ENCODE data around the gene ABHD11. TPM values are rescaled to one million over a fixed set of nuclear protein-coding genes. Genes with fewer than 3 reads are reported as not detected.

ABHD11 gene
- total RNA-seq, 1 experiment from 2014 or later = 67.7 TPM

DNA sequence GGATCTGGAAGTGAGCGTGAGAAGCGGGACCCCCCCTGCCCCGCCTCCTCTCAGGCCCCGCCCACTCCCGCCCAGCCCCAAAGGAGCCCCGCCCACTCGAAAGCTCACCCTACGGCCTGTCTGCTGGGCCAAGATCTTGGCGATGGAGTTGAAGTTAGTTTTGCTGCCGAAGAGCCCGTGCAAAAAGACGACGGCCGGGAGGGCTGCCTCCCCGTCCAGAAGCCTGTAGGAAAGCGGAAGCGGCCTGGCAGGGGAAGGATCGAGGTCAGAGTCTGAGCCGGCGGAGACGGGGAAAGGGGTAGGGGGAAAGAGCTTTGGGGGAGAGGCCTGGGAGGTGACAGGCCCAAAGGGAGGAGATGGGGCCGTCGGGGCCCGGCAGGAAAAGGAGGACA is 386 bp downstream of the ABHD11 start:
- H3K4me1 Mint-ChIP-seq (ENCODE audit: low read depth, unreplicated experiment) = peaks cover 39% of the 10 kb centered on the region
- no TSS peak for BruUV-seq (replicated peaks)
- H3K27me3 Mint-ChIP-seq (ENCODE audit: unreplicated experiment) = no peaks in the 10 kb centered on the region
- H3K9me3 Mint-ChIP-seq (ENCODE audit: low read depth, unreplicated experiment) = no peaks in the 10 kb centered on the region
- intact Hi-C loops (cut with micrococcal nuclease; ENCODE audit: unreplicated experiment) = no loop called here
- H3K4me3 Mint-ChIP-seq (ENCODE audit: low read depth, unreplicated experiment) = peak overlapping the region; percentile 90
- TF ChIP-seq, protein P1, sequence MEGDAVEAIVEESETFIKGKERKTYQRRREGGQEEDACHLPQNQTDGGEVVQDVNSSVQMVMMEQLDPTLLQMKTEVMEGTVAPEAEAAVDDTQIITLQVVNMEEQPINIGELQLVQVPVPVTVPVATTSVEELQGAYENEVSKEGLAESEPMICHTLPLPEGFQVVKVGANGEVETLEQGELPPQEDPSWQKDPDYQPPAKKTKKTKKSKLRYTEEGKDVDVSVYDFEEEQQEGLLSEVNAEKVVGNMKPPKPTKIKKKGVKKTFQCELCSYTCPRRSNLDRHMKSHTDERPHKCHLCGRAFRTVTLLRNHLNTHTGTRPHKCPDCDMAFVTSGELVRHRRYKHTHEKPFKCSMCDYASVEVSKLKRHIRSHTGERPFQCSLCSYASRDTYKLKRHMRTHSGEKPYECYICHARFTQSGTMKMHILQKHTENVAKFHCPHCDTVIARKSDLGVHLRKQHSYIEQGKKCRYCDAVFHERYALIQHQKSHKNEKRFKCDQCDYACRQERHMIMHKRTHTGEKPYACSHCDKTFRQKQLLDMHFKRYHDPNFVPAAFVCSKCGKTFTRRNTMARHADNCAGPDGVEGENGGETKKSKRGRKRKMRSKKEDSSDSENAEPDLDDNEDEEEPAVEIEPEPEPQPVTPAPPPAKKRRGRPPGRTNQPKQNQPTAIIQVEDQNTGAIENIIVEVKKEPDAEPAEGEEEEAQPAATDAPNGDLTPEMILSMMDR (IDR thresholded peaks at IDR 0.05; ENCODE audit: unreplicated experiment) = no peak
- CTCF ChIA-PET = interaction anchor here (0.6 to 1.5 kb wide), 9 partner anchors 23 to 823 kb away, joined by 3 to 5 read pairs (median 4); partner anchors contain the start of gene CLDN3
- peak overlapping the region; percentile 94 for H3K27ac Mint-ChIP-seq (ENCODE audit: unreplicated experiment)
- DNase-seq = peak; percentile 53
- peaks cover 77% of the 10 kb centered on the region for H3K36me3 Mint-ChIP-seq (ENCODE audit: insufficient read depth, unreplicated experiment)

DNA sequence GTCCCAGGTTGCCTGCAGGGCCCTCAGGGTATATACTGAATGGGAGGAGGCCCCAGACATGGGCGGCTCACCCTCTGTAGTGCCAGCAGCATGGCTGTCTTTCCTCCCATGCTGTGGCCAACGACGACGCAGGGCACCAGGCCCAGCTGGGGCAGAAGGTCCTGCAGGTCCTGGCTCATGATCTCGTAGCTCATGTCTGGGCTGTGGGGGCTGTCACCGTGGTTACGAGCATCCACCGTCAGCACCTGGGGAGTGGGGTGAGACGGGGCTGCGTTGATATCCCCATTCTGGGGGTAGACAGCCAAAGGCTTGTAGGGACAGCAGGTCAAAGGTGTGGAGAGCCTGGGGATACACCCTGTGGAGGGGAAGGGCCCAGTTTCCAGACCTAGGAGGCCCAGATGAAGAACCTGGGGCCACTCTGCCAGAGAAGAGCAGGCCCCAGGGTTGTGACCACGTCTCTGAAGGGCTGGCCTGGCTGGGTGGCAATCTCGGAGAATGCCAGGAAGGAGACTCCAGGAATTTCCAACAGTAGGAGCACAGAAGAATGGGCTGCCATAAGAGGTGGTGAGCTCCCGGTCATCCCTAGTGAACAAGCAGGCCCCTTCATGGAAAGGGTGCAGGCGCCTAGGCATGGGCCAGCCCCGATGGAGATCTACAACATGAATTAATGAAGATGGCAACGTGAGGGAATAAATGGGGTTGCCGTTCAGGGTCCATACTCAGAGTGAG is 947 bp downstream of the ABHD11 start:
- Mint-ChIP-seq H3K4me1 (ENCODE audit: low read depth, unreplicated experiment) (peaks cover 33% of the 10 kb centered on the region), H3K4me3 (ENCODE audit: low read depth, unreplicated experiment) (peak overlapping the region; percentile 90), H3K36me3 (ENCODE audit: insufficient read depth, unreplicated experiment) (peaks cover 75% of the 10 kb centered on the region), H3K9me3 (ENCODE audit: low read depth, unreplicated experiment) (no peaks in the 10 kb centered on the region), H3K27ac (ENCODE audit: unreplicated experiment) (peak overlapping the region; percentile 94), H3K27me3 (ENCODE audit: unreplicated experiment) (no peaks in the 10 kb centered on the region)
- intact Hi-C loops (cut with micrococcal nuclease; ENCODE audit: unreplicated experiment) = no loop called here
- CTCF ChIA-PET = interaction anchor here (0.6 to 1.5 kb wide), 6 partner anchors 22 to 822 kb away, joined by 3 to 5 read pairs (median 4); no protein-coding TSS in a partner anchor
- TSS peak; percentile 40 for BruUV-seq (replicated peaks)
- no peak for DNase-seq
- TF ChIP-seq, protein P1 (IDR thresholded peaks at IDR 0.05; ENCODE audit: unreplicated experiment) = no peak

DNA sequence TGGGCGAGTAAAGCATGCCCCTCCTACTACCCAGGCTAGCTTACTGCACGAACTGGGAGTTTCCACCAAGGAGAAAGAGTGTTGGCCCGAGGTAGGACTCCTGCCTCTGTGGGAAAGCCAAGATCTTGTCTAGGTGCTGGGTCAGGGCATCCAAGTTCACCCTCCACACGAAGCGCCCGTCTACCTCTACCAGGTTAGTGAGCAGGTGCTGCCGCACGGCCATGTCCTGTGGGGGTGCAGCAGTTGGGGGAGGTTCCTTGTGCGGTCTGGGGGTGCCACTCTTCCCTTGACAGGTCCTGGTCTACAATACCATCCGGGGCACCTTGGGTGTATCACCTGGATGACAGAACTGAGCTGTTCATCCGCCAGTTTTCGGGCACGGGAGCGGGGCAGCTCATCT is 1.7 kb downstream of the ABHD11 start:
- Mint-ChIP-seq H3K9me3 (ENCODE audit: low read depth, unreplicated experiment) (no peaks in the 10 kb centered on the region), H3K27ac (ENCODE audit: unreplicated experiment) (peak overlapping the region; percentile 46), H3K4me1 (ENCODE audit: low read depth, unreplicated experiment) (peaks cover 26% of the 10 kb centered on the region), H3K36me3 (ENCODE audit: insufficient read depth, unreplicated experiment) (peaks cover 69% of the 10 kb centered on the region), H3K4me3 (ENCODE audit: low read depth, unreplicated experiment) (peak overlapping the region; percentile 90), H3K27me3 (ENCODE audit: unreplicated experiment) (no peaks in the 10 kb centered on the region)
- CTCF ChIA-PET = interaction anchor here (1.5 kb wide), 1 partner anchor 84 kb away, joined by 3 read pairs; no protein-coding TSS in a partner anchor
- TF ChIP-seq, protein P1 (IDR thresholded peaks at IDR 0.05; ENCODE audit: unreplicated experiment) = no peak
- BruUV-seq (replicated peaks) = no TSS peak
- DNase-seq = no peak
- intact Hi-C loops (cut with micrococcal nuclease; ENCODE audit: unreplicated experiment) = no loop called here

DNA sequence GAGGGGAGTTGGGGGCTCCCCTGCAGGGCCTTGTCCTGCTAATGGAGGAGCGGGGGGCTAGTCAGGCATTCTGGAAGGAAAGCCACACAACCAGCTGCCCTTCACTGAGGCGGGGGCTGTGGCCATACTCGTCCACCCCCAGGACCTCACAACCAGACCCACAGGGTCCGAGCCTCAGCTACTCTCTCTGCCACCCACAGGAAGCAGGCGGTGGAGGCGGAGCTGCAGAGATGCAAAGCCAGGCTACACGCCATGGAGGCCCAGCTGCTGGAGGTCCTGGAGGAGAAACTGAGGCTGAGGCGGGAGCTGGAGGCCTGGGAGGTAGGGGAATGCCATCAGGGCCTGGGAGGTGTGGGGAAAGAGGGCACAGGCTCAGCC is 3.1 kb downstream of the ABHD11 start:
- Mint-ChIP-seq H3K4me3 (ENCODE audit: low read depth, unreplicated experiment) (peak overlapping the region; percentile 28), H3K27me3 (ENCODE audit: unreplicated experiment) (no peaks in the 10 kb centered on the region), H3K9me3 (ENCODE audit: low read depth, unreplicated experiment) (no peaks in the 10 kb centered on the region), H3K36me3 (ENCODE audit: insufficient read depth, unreplicated experiment) (peaks cover 64% of the 10 kb centered on the region), H3K27ac (ENCODE audit: unreplicated experiment) (peak overlapping the region; percentile 17), H3K4me1 (ENCODE audit: low read depth, unreplicated experiment) (peaks cover 19% of the 10 kb centered on the region)
- DNase-seq = no peak
- TF ChIP-seq, protein P1 (IDR thresholded peaks at IDR 0.05; ENCODE audit: unreplicated experiment) = no peak
- CTCF ChIA-PET = interaction anchor here (0.6 to 1.6 kb wide), 3 partner anchors 56 to 115 kb away, joined by 3 to 6 read pairs (median 4); no protein-coding TSS in a partner anchor
- BruUV-seq (replicated peaks) = no TSS peak
- intact Hi-C loops (cut with micrococcal nuclease; ENCODE audit: unreplicated experiment) = loop anchor here (1.0 kb wide), 1 partner anchor 120 kb away; no protein-coding TSS in a partner anchor

All from Calu3 (cell line).